LNCAP (cell line): ENCODE results near the gene THBS2.

Experiments
- TF ChIP-seq, protein P1 (sequence below): fragments of 450-650 bp; IDR thresholded peaks from 2 replicates; pipeline ENCODE4 v1.5.1; 2017; ENCODE audit warnings: mild to moderate bottlenecking

THBS2 gene

GRCh38 chr6:169286961-169287360, 33.3 kb upstream of the THBS2 start:
- TF ChIP-seq, protein P1, sequence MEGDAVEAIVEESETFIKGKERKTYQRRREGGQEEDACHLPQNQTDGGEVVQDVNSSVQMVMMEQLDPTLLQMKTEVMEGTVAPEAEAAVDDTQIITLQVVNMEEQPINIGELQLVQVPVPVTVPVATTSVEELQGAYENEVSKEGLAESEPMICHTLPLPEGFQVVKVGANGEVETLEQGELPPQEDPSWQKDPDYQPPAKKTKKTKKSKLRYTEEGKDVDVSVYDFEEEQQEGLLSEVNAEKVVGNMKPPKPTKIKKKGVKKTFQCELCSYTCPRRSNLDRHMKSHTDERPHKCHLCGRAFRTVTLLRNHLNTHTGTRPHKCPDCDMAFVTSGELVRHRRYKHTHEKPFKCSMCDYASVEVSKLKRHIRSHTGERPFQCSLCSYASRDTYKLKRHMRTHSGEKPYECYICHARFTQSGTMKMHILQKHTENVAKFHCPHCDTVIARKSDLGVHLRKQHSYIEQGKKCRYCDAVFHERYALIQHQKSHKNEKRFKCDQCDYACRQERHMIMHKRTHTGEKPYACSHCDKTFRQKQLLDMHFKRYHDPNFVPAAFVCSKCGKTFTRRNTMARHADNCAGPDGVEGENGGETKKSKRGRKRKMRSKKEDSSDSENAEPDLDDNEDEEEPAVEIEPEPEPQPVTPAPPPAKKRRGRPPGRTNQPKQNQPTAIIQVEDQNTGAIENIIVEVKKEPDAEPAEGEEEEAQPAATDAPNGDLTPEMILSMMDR: no peak

DNA sequence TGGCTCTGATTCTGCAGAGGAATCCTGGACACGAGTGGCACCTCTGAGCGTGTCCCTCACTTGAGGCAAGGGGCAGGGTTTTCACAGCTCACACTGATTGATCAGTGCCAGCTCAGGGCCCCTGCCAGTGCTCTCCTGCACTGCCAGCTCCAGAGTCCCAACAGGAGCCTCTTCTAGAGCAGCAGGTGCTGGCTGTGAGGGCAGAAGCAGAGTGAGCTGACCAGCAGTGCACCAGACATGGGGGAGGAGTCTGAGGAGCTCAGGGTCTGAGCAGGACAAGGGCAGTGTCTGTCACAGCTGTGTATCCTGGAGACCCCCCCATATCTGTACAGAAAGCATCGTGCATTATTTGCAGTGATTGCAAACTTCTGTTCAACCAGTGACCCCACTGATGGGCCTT, 31.5 kb upstream of the THBS2 start:
- TF ChIP-seq, protein P1: no peak

- TF ChIP-seq, protein P1: no peak
Observed at GRCh38 chr6:169283924-169284323, 30.3 kb upstream of the THBS2 start.

GRCh38 chr6:169282043-169282442, 28.4 kb upstream of the THBS2 start:
- TF ChIP-seq, protein P1: no peak

GRCh38 chr6:169277619-169278018, 24.0 kb upstream of the THBS2 start:
- TF ChIP-seq, protein P1: no peak

GRCh38 chr6:169274781-169275180, 21.1 kb upstream of the THBS2 start:
- TF ChIP-seq, protein P1: no peak

DNA sequence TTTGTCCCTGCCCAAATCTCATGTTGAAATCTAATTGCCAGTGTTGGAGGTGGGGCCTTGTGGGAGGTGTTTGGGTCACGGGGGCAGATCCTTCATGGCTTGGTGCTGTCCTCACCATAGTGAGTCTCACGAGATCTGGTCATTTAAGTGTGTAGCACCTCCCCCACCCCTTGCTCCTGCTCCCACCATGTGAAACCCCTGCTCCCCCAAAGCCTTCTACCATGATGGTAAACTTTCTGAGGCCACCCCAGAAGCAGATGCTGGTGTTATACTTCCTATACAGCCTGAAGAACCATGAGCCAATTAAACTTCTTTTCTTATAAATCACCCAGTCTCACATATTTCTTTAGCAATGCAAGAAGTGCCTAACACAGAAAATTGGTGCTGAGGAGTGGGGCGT, 19.9 kb upstream of the THBS2 start:
- TF ChIP-seq, protein P1: no peak

DNA sequence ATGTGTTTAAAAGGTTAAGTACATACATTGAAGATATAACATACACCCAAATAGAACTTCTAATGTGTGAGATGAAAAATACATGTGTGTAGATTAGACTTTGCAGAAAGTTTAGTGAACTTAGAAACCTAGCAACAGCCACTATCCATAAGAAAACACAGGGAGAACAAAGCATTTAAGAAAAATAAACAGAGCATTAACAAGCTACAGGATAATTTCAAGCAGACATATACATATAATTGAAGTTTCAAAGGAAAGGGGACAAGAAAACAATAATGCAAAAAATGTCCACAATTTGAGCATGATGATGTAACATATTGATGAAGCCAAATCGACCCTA, 18.2 kb upstream of the THBS2 start:
- TF ChIP-seq, protein P1: no peak
